ENCODE data around the gene UAP1L1.

GRCh38 chr9:137046088-137046787, 31.1 kb upstream of the UAP1L1 start, which contains the start of gene NPDC1:
- peak; percentile 79 for TF ChIP-seq CTCF (IDR thresholded peaks at IDR 0.05; ENCODE audit: low read depth, low read length)
- no peak for TF ChIP-seq MAX (IDR thresholded peaks at IDR 0.05; ENCODE audit: low read depth, low read length)

All from NB4 (cell line).